Hematopoietic multipotent progenitor cell (in vitro differentiated cells): ENCODE measurements around the gene TTC31. TPM values are rescaled to one million over a fixed set of nuclear protein-coding genes. Genes with fewer than 3 reads are reported as not detected.

Experiments used
- total RNA-seq: library from RNA; depleted of rRNA; stranded (reverse); fragments of >200 nt; gene quantifications from one replicate; pipeline ENCODE4 v1.2.3, GENCODE V29; 2012

The TTC31 gene
- total RNA-seq, 1 donor, result 15.6 TPM

Other genes starting within 250 kb of the TTC31 start
- gene SLC4A5, start 139.7 kb upstream of the TTC31 start, total RNA-seq, result 4.3 TPM
- 98.3 TPM for gene DCTN1, start 102.8 kb upstream of the TTC31 start, total RNA-seq
- gene C2orf81, start 61.5 kb upstream of the TTC31 start, total RNA-seq, result 2.7 TPM
- gene WDR54, start 61.4 kb upstream of the TTC31 start, total RNA-seq, result 98.0 TPM
- 18.6 TPM for gene RTKN, start 41.1 kb upstream of the TTC31 start, total RNA-seq
- gene INO80B, start 28.0 kb upstream of the TTC31 start, total RNA-seq, result 18.0 TPM
- 121 TPM for gene WBP1, start 24.6 kb upstream of the TTC31 start, total RNA-seq
- gene MOGS, start 17.7 kb upstream of the TTC31 start, total RNA-seq, result 68.1 TPM
- gene MRPL53, start 10.4 kb upstream of the TTC31 start, total RNA-seq, result 36.4 TPM
- 31.5 TPM for gene CCDC142, start 83 bp upstream of the TTC31 start, total RNA-seq
- 0.54 TPM for gene LBX2, start 16.5 kb downstream of the TTC31 start, total RNA-seq
- 16.2 TPM for gene PCGF1, start 24.6 kb downstream of the TTC31 start, total RNA-seq
- 0.27 TPM for gene TLX2, start 31.4 kb downstream of the TTC31 start, total RNA-seq
- gene DQX1, start 43.1 kb downstream of the TTC31 start, total RNA-seq, result under 0.01 TPM
- 121 TPM for gene AUP1, start 46.6 kb downstream of the TTC31 start, total RNA-seq
- gene HTRA2, start 46.9 kb downstream of the TTC31 start, total RNA-seq, result 108 TPM
- gene LOXL3, start 70.9 kb downstream of the TTC31 start, total RNA-seq, result 14.3 TPM
- 61.7 TPM for gene DOK1, start 71.6 kb downstream of the TTC31 start, total RNA-seq
- gene M1AP, start 165.2 kb downstream of the TTC31 start, total RNA-seq, result 0.54 TPM
- 4.8 TPM for gene SEMA4F, start 171.2 kb downstream of the TTC31 start, total RNA-seq